Left lung (tissue), 10 donors: ENCODE measurements around the gene IMMP1L. TPM values are rescaled to one million over a fixed set of nuclear protein-coding genes. Genes with fewer than 3 reads are reported as not detected.
"Not testable (repeated sequence)": the region's sequence is repeated elsewhere in the genome, so short reads cannot be mapped to it uniquely, and the experiment has no call there.

ENCODE experiments used
- ATAC-seq: fragments of 200-7000 bp; cut with Tn5 transposase; one replicate; pipeline ENCODE4 v1.9.1; 2020; ENCODE audit warnings: moderate library complexity
- DNase-seq, 4 donors: peaks; one replicate each; pipeline ENCODE4 v3.0.0-alpha.2; 2013 to 2020
- H3K27ac ChIP-seq, 2 donors: fragments of 200-600 bp; sonication (generic) in 1 of 2; one replicate each; pipeline versions ENCODE4 v1.5.0 to v1.8.0; 2020 to 2021
- H3K27me3 ChIP-seq, 2 donors: fragments of 200-600 bp; sonication (generic) in 1 of 2; one replicate each; pipeline versions ENCODE4 v1.5.0 to v1.8.0; 2020 to 2021
- H3K36me3 ChIP-seq, 2 donors: fragments of 200-600 bp; sonication (generic) in 1 of 2; one replicate each; pipeline versions ENCODE4 v1.5.0 to v1.8.0; 2020 to 2021
- H3K4me1 ChIP-seq, 2 donors: fragments of 200-600 bp; one replicate each; pipeline ENCODE4 v1.8.0; 2021
- H3K4me3 ChIP-seq, 2 donors: fragments of 200-600 bp; sonication (generic) in 1 of 2; one replicate each; pipeline versions ENCODE4 v1.5.0 to v1.8.0; 2020 to 2021; ENCODE audit warnings: mild to moderate bottlenecking in 1 of 2
- H3K9me3 ChIP-seq, 2 donors: fragments of 200-600 bp; sonication (generic) in 1 of 2; one replicate each; pipeline versions ENCODE4 v1.5.0 to v1.8.0; 2020 to 2021
- intact Hi-C, 2 donors: fragments of 100-400 bp; cut with DNase I; formaldehyde crosslinking; loops; one replicate each; pipeline versions ENCODE4 v1.11.2 to v1.14.2; 2022
- polyA plus RNA-seq, 6 donors: library from polyadenylated mRNA; unstranded; fragments of 120-200 nt; gene quantifications; one replicate each; pipeline ENCODE4 v1.2.1, GENCODE V29; 2013; ENCODE audit not compliant: insufficient read length in 6 of 6
- total RNA-seq, 2 donors: library from RNA; stranded (reverse); fragmentation: NEBNext Ultra II Directional; extraction: Animal tissue kit (Norgen Biotek cat#: 25700); gene quantifications; one replicate each; pipeline ENCODE4 v1.2.1, GENCODE V29; 2021
- TF ChIP-seq, protein P1 (sequence below), 2 donors: fragments of 200-600 bp; sonication (generic) in 1 of 2; IDR thresholded peaks; one replicate each; pipeline versions ENCODE4 v1.5.0 to v1.8.0; 2021; ENCODE audit warnings: antibody characterized with exemption in 2 of 2
- donor health status: DM: no; HTN: yes; CAD: no.
- donor health status: DM: no; HTN: no; CAD: no.

The IMMP1L gene
- total and polyA plus RNA-seq, 8 donors, result 15.8 to 51.3 (median 44.4) TPM

DNA sequence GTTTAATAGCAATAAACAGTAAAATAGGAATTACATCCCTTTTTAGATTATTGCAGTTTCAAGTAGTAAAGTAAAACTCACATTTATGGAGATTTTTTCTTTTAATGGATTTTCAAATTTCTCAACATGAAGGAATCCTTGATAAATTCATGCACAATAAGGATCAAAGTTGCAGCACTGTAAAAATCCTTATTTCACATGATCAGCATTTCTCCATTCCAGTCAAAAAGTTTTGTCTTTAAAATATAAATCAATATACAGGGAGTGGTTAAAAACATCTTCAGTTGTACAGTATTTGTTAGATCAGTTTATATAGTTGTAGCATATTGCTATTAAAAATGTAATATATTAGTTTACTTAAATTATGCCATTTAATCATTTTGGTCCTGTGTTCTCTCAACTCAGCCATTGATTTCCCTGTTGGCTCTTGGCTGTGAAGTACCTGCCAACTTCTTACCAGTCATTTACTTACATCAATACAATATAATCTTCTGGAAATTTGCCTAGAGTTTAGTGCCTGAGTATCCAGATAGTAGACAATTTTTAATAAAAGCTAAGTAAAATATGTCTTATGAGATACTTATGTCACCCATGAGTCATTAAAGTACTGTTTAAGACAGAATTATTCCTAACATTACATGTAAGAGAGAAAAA is 12.2 kb upstream of the IMMP1L start:
- Histone ChIP-seq H3K27ac (no peak overlapping the region), H3K4me3 (no peak overlapping the region), H3K9me3 (no peaks in the 10 kb centered on the region), H3K27me3 (no peaks in the 10 kb centered on the region), H3K4me1 (no peaks in the 10 kb centered on the region), H3K36me3 (no peaks in the 10 kb centered on the region)
- DNase-seq (no peak), ATAC-seq (no peak)
- intact Hi-C loops, result no loop called here
- TF ChIP-seq, protein P1, sequence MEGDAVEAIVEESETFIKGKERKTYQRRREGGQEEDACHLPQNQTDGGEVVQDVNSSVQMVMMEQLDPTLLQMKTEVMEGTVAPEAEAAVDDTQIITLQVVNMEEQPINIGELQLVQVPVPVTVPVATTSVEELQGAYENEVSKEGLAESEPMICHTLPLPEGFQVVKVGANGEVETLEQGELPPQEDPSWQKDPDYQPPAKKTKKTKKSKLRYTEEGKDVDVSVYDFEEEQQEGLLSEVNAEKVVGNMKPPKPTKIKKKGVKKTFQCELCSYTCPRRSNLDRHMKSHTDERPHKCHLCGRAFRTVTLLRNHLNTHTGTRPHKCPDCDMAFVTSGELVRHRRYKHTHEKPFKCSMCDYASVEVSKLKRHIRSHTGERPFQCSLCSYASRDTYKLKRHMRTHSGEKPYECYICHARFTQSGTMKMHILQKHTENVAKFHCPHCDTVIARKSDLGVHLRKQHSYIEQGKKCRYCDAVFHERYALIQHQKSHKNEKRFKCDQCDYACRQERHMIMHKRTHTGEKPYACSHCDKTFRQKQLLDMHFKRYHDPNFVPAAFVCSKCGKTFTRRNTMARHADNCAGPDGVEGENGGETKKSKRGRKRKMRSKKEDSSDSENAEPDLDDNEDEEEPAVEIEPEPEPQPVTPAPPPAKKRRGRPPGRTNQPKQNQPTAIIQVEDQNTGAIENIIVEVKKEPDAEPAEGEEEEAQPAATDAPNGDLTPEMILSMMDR (IDR thresholded peaks at IDR 0.05), result no peak

DNA sequence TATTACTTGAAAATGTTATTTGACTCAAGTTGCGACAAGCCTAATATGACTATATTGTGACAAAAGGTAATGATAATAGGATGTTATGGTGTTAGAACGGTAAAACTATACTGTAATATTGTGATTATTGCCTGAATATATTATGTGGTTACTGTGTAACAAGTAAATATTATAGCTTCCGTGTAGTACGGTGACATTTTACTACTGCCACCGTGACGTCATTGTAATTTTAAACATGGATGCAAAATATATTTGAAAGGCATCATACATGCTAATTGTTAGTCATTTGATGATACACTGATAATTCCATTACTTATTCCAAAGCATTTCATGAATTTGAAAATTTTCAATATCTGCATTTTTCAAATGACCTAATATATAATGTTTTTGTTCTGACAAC is 2.7 kb upstream of the IMMP1L start:
- intact Hi-C loops, result no loop called here
- no peak for DNase-seq
- H3K27me3 ChIP-seq, result no peaks in the 10 kb centered on the region
- TF ChIP-seq, protein P1 (IDR thresholded peaks at IDR 0.05), result no peak
- H3K4me1 ChIP-seq, result peaks cover 6 to 30% of the 10 kb centered on the region in 2 donors
- no peaks in the 10 kb centered on the region for H3K9me3 ChIP-seq
- no peak overlapping the region for H3K27ac ChIP-seq
- no peak overlapping the region for H3K4me3 ChIP-seq
- H3K36me3 ChIP-seq, result no peaks in the 10 kb centered on the region
- no peak for ATAC-seq

DNA sequence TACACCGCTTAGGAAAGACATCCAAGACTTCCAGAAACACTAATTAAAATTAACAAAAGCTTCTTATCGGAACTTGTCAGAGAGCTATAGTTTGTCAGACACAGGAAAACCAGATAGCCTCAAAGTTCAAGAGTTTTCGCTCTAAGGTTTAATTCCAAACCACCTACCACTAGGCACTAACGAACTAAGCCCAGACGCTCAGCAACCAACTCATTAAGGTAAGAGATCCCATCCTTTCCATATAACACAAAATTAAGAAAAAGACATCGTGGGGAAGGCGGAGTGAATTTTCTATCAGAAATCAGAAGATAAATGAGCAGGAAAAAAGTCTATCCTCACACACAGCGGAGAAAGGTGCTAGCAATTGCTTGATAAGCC is 382 bp downstream of the IMMP1L start:
- peak; percentile 32 for ATAC-seq
- Histone ChIP-seq H3K27ac (peak overlapping the region in 1 of 2 donors; percentile 82), H3K4me1 (peaks cover 6 to 30% of the 10 kb centered on the region in 2 donors), H3K36me3 (no peaks in the 10 kb centered on the region), H3K9me3 (no peaks in the 10 kb centered on the region), H3K4me3 (peak overlapping the region; percentile 74 to 81), H3K27me3 (no peaks in the 10 kb centered on the region)
- intact Hi-C loops, result no loop called here
- DNase-seq, result no peak
- TF ChIP-seq, protein P1 (IDR thresholded peaks at IDR 0.05), result no peak

DNA sequence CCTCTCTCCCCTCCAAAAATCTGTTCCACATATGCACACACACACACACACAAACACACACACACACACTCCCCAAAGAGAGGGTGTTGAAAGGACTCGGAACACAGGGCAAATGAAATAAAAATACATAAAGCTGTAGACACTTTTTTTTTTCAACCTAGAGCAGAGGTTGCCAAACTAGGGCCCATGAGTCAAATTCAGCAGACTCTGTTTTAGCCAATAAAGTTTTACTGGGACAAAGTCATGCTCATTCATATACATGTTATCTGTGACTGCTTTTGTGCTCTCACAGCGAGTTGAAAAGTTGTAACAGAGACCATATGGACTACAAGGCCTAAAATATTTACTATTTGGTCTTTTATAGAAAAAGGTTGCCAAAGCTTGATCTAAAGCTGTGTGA is 8.9 kb downstream of the IMMP1L start:
- Histone ChIP-seq H3K27me3 (no peaks in the 10 kb centered on the region), H3K36me3 (no peaks in the 10 kb centered on the region), H3K27ac (no peak overlapping the region), H3K9me3 (no peaks in the 10 kb centered on the region), H3K4me1 (no peaks in the 10 kb centered on the region), H3K4me3 (no peak overlapping the region)
- DNase-seq (no peak), ATAC-seq (no peak)
- TF ChIP-seq, protein P1 (IDR thresholded peaks at IDR 0.05), result no peak
- intact Hi-C loops, result no loop called here

DNA sequence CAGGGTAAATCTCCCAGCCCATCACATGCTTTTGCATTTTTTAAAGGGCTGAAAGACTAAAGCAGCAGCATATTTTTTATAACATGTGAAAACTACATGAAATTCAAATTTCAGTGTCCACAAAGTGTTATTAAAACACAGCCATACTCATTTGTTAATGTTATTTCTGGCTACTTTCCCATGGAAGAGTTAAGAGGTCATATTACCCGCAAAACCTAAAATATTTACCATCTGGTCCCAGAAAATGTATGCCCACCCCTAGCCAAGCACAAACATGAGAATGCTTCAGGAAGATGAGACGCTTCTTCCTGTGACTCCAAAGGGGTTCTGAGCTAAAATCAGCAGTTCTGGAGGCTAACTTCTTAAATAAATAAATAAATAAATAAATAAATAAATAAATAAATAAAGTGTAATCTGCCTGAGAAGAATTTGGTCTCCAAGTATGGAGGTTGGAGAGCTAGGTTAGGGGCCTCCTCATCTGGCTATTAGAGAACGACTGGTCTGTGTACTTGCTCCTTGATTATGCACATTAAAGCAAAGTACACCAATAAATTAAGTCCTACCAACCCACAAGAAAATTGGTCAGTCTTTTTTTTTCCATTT is 9.7 kb downstream of the IMMP1L start:
- intact Hi-C loops, result no loop called here
- no peak overlapping the region for H3K4me3 ChIP-seq
- no peaks in the 10 kb centered on the region for H3K9me3 ChIP-seq
- no peak overlapping the region for H3K27ac ChIP-seq
- H3K36me3 ChIP-seq, result no peaks in the 10 kb centered on the region
- no peaks in the 10 kb centered on the region for H3K4me1 ChIP-seq
- DNase-seq (no peak), ATAC-seq (no peak)
- TF ChIP-seq, protein P1 (IDR thresholded peaks at IDR 0.05), result no peak
- no peaks in the 10 kb centered on the region for H3K27me3 ChIP-seq

DNA sequence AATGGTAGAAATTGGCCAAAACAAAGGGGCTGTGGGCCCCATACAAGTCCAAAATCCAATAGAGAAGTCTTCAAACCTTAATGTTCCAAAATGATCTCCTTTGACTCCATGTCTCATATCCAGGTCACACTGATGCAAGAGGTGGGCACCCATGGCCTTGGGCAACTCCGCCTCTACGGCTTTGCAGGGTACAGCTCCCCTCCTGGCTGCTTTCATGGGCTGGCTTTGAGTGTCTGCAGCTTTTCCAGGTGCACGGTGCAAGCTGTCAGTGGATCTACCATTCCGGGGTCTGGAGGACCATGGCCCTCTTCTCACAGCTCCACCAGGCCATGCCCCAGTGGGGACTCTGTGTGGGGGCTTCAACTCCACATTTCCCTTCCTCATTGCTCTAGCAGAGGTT is 15.7 kb downstream of the IMMP1L start:
- H3K36me3 ChIP-seq, H3K9me3 ChIP-seq, DNase-seq, H3K4me3 ChIP-seq, H3K27ac ChIP-seq, intact Hi-C loops, H3K27me3 ChIP-seq, H3K4me1 ChIP-seq, ATAC-seq: not testable (repeated sequence)
